ENCODE data around the gene SUCO. TPM values are rescaled to one million over a fixed set of nuclear protein-coding genes. Genes with fewer than 3 reads are reported as not detected.

Gene SUCO
- total RNA-seq, 1 experiment from 2014 or later = 22.6 TPM

- CTCF ChIA-PET = no interaction called here
- intact Hi-C loops (cut with micrococcal nuclease) = no loop called here
- no peak overlapping the region for H3K27ac ChIP-seq (ENCODE audit: low read depth, low read length)
These were observed 123.6 kb downstream of the SUCO start for GRCh38 chr1:172656576-172656975.

GRCh38 chr1:172657586-172657985 is 124.6 kb downstream of the SUCO start:
- no TSS peak for BruUV-seq (replicated peaks)
- TF ChIP-seq SIN3A (IDR thresholded peaks at IDR 0.05; ENCODE audit: low read depth) (no peak), POLR2A (IDR thresholded peaks at IDR 0.05; ENCODE audit: borderline replicate concordance, extremely low read depth, insufficient read depth, insufficient read length) (no peak), JUND (IDR thresholded peaks at IDR 0.05) (no peak), ZFX (IDR thresholded peaks at IDR 0.05) (no peak), POLR2AphosphoS5 (IDR thresholded peaks at IDR 0.05; ENCODE audit: low read depth, low read length) (no peak), FOSL1 (IDR thresholded peaks at IDR 0.05; ENCODE audit: low read depth) (no peak), EZH2phosphoT487 (IDR thresholded peaks at IDR 0.05; ENCODE audit: borderline replicate concordance) (no peak), ZBTB33 (IDR thresholded peaks at IDR 0.05; ENCODE audit: extremely low read depth, insufficient replicate concordance, low read length) (no peak), ATF3 (IDR thresholded peaks at IDR 0.05) (no peak), CBX3 (IDR thresholded peaks at IDR 0.05; ENCODE audit: low read depth) (no peak), EGR1 (IDR thresholded peaks at IDR 0.05; ENCODE audit: low read depth) (no peak), CTCF (IDR thresholded peaks at IDR 0.05 in 2 of 3, conservative IDR thresholded peaks at IDR 0.05 in 1 of 3; ENCODE audit: borderline replicate concordance in 1 of 3, insufficient read depth in 1 of 3, low read depth in 2 of 3, low read length in 2 of 3) (no peak), RAD21 (IDR thresholded peaks at IDR 0.05; ENCODE audit: low read depth) (no peak), SRF (IDR thresholded peaks at IDR 0.05; ENCODE audit: low read depth) (no peak), YY1 (IDR thresholded peaks at IDR 0.05; ENCODE audit: extremely low read depth, insufficient replicate concordance, low read depth, low read length) (no peak), ELF1 (IDR thresholded peaks at IDR 0.05; ENCODE audit: borderline replicate concordance, low read depth) (no peak)

More at GRCh38 chr1:172656576-172656975, 123.6 kb downstream of the SUCO start:
- no TSS peak for BruUV-seq (replicated peaks)
- peaks cover 0 to 17% of the 10 kb centered on the region in 2 experiments; a peak in 2 of 4 replicates for H3K4me1 ChIP-seq (ENCODE audit: control insufficient read depth in 1 of 2, insufficient read depth in 2 of 2, low read length in 2 of 2)
- no peak overlapping the region for H3K9ac ChIP-seq (ENCODE audit: low read length)
- no peaks in the 10 kb centered on the region for H3K36me3 ChIP-seq (ENCODE audit: control insufficient read depth in 1 of 2, insufficient read depth in 2 of 2, low read length in 2 of 2)
- no peak overlapping the region for H2AFZ ChIP-seq (ENCODE audit: low read depth, low read length, poor library complexity, severe bottlenecking)
- no peaks in the 10 kb centered on the region for H4K20me1 ChIP-seq (ENCODE audit: insufficient read depth)
- ChIA-PET RAD21 (ENCODE audit: low non-redundant PET in 1 of 2, low total read pairs in 2 of 2, uncharacterized antibody in 2 of 2, unreplicated experiment in 2 of 2) (no interaction called here), POLR2A (no interaction called here)
- H3K79me2 ChIP-seq (ENCODE audit: insufficient read depth, low read length) = no peaks in the 10 kb centered on the region
- DNase-seq (ENCODE audit: low read depth, low spot score) = no peak
- H3K27me3 ChIP-seq (ENCODE audit: insufficient read depth, low read length) = no peaks in the 10 kb centered on the region
- ATAC-seq = no peak
- no peaks in the 10 kb centered on the region for H3K9me3 ChIP-seq (ENCODE audit: control insufficient read depth in 1 of 2, insufficient read depth in 1 of 2, low read depth in 1 of 2, low read length in 2 of 2)
- no peak for TF ChIP-seq YY1 (IDR thresholded peaks at IDR 0.05; ENCODE audit: extremely low read depth, insufficient replicate concordance, low read depth, low read length)
- H3K4me3 ChIP-seq (replicated peaks in 1 of 2; ENCODE audit: low read depth in 1 of 2, low read length in 2 of 2) = no peak overlapping the region
- H3K4me2 ChIP-seq (ENCODE audit: low read length) = no peak overlapping the region
- H3K9me2 ChIP-seq (ENCODE audit: insufficient read depth) = no peaks in the 10 kb centered on the region

More at GRCh38 chr1:172657586-172657985, 124.6 kb downstream of the SUCO start:
- ChIA-PET RAD21 (ENCODE audit: low non-redundant PET in 1 of 2, low total read pairs in 2 of 2, uncharacterized antibody in 2 of 2, unreplicated experiment in 2 of 2) (no interaction called here), POLR2A (no interaction called here), CTCF (interaction anchor here (0.6 kb wide), 1 partner anchor 302 kb away, joined by 3 read pairs; no protein-coding TSS in a partner anchor)
- Histone ChIP-seq H3K27me3 (ENCODE audit: insufficient read depth, low read length) (no peaks in the 10 kb centered on the region), H2AFZ (ENCODE audit: low read depth, low read length, poor library complexity, severe bottlenecking) (no peak overlapping the region), H3K9ac (ENCODE audit: low read length) (no peak overlapping the region), H4K20me1 (ENCODE audit: insufficient read depth) (no peaks in the 10 kb centered on the region), H3K36me3 (ENCODE audit: control insufficient read depth in 1 of 2, insufficient read depth in 2 of 2, low read length in 2 of 2) (no peaks in the 10 kb centered on the region), H3K9me2 (ENCODE audit: insufficient read depth) (no peaks in the 10 kb centered on the region), H3K9me3 (ENCODE audit: control insufficient read depth in 1 of 2, insufficient read depth in 1 of 2, low read depth in 1 of 2, low read length in 2 of 2) (no peaks in the 10 kb centered on the region), H3K4me3 (replicated peaks in 1 of 2; ENCODE audit: low read depth in 1 of 2, low read length in 2 of 2) (no peak overlapping the region), H3K27ac (ENCODE audit: low read depth, low read length) (no peak overlapping the region), H3K4me1 (ENCODE audit: control insufficient read depth in 1 of 2, insufficient read depth in 2 of 2, low read length in 2 of 2) (peaks cover 0 to 17% of the 10 kb centered on the region in 2 experiments; a peak in 2 of 4 replicates), H3K79me2 (ENCODE audit: insufficient read depth, low read length) (no peaks in the 10 kb centered on the region), H3K4me2 (ENCODE audit: low read length) (no peak overlapping the region)
- ATAC-seq (no peak), DNase-seq (ENCODE audit: low read depth, low spot score) (no peak)
- intact Hi-C loops (cut with micrococcal nuclease) = no loop called here

Data from HCT116 (cell line).